Fibroblast of the aortic adventitia (primary cell): ENCODE results near the gene MLH3. TPM values are rescaled to one million over a fixed set of nuclear protein-coding genes. Genes with fewer than 3 reads are reported as not detected.
A peak's percentile ranks its signal among the peaks of the same experiment; 100 is the strongest.

ENCODE experiments used
- DNase-seq: peaks from one replicate; pipeline ENCODE4 v3.0.0-alpha.2; 2010; ENCODE audit warnings: low read depth
- H3K4me3 ChIP-seq: 2 replicates; pipeline ENCODE4 v1.5.1; 2011; ENCODE audit warnings: low read depth, mild to moderate bottlenecking, control low read depth, low read length, moderate library complexity
- CTCF ChIP-seq: IDR thresholded peaks from 2 replicates; pipeline ENCODE4 v1.5.1; 2011; ENCODE audit warnings: mild to moderate bottlenecking, low read length, control low read depth, inconsistent platforms; ENCODE audit not compliant: insufficient read depth
- total RNA-seq: library from RNA; depleted of rRNA; stranded (reverse); fragments of >200 nt; gene quantifications from 2 replicates; pipeline ENCODE4 v1.2.3, GENCODE V29; 2012; ENCODE audit warnings: low replicate concordance

The MLH3 gene
- total RNA-seq, 1 donor, result 27.2 TPM

GRCh38 chr14:75060420-75060819 lies 9.2 kb upstream of the MLH3 start:
- DNase-seq, result no peak
- TF ChIP-seq CTCF, result no peak
- no peak overlapping the region for H3K4me3 ChIP-seq

GRCh38 chr14:75059642-75060041 lies 8.4 kb upstream of the MLH3 start:
- H3K4me3 ChIP-seq, result no peak overlapping the region
- no peak for TF ChIP-seq CTCF
- DNase-seq, result no peak

- no peak for TF ChIP-seq CTCF
- no peak for DNase-seq
- H3K4me3 ChIP-seq, result no peak overlapping the region
These were observed 3.2 kb upstream of the MLH3 start for GRCh38 chr14:75054421-75054820.

- TF ChIP-seq CTCF, result no peak
- H3K4me3 ChIP-seq, result no peak overlapping the region
- DNase-seq, result peak; percentile 52
These were observed 2.4 kb upstream of the MLH3 start for GRCh38 chr14:75053396-75054291.

GRCh38 chr14:75051556-75051899 lies 261 bp upstream of the MLH3 start:
- DNase-seq, result no peak
- peak overlapping the region; percentile 65 for H3K4me3 ChIP-seq
- no peak for TF ChIP-seq CTCF

- no peak overlapping the region for H3K4me3 ChIP-seq
- TF ChIP-seq CTCF, result no peak
- peak; percentile 79 for DNase-seq
These were observed 1.5 kb downstream of the MLH3 start for GRCh38 chr14:75049731-75050201.
